ENCODE measurements around the gene THOC6.

Gene THOC6

GRCh38 chr16:3023669-3024478 lies at the start of gene THOC6, which contains the start of gene HCFC1R1:
THOC6 (plus strand) TSS chr16:3024035; CDS start chr16:3024327, 292 bp downstream.
HCFC1R1 (minus strand) TSS chr16:3023942; CDS start chr16:3023941, 1 bp downstream.
- DNase-seq, result peak; percentile 98

GRCh38 chr16:2974319-2975056 lies 49.3 kb upstream of the THOC6 start:
- no peak for DNase-seq

GRCh38 chr16:2975161-2975795 lies 48.6 kb upstream of the THOC6 start:
- no peak for DNase-seq

GRCh38 chr16:2976201-2976600 lies 47.6 kb upstream of the THOC6 start:
- DNase-seq, result no peak

- DNase-seq, result no peak
These were observed 47.2 kb upstream of the THOC6 start for GRCh38 chr16:2976673-2977072.

GRCh38 chr16:2977440-2977839 lies 46.4 kb upstream of the THOC6 start:
- no peak for DNase-seq

- DNase-seq, result peak; percentile 29
These were observed 44.1 kb upstream of the THOC6 start for GRCh38 chr16:2979669-2980226.

GRCh38 chr16:2980227-2981176 lies 43.3 kb upstream of the THOC6 start, which contains the start of gene PKMYT1:
PKMYT1 (minus strand) TSS chr16:2980446; CDS start chr16:2979657, 789 bp downstream.
- DNase-seq, result peak; percentile 89

GRCh38 chr16:2981177-2981898 lies 42.5 kb upstream of the THOC6 start:
- DNase-seq, result no peak

- DNase-seq, result no peak
These were observed 42.0 kb upstream of the THOC6 start for GRCh38 chr16:2981899-2982250.

GRCh38 chr16:2982402-2982801 lies 41.4 kb upstream of the THOC6 start:
- no peak for DNase-seq

GRCh38 chr16:2983706-2984136 lies 40.1 kb upstream of the THOC6 start:
- peak; percentile 76 for DNase-seq

- no peak for DNase-seq
These were observed 38.4 kb upstream of the THOC6 start for GRCh38 chr16:2985462-2985861.

- DNase-seq, result no peak
These were observed 37.9 kb upstream of the THOC6 start for GRCh38 chr16:2985893-2986355.

- DNase-seq, result no peak
These were observed 37.1 kb upstream of the THOC6 start for GRCh38 chr16:2986623-2987188.

GRCh38 chr16:2987286-2987685 lies 36.5 kb upstream of the THOC6 start:
- DNase-seq, result no peak

GRCh38 chr16:2987833-2988232 lies 36.0 kb upstream of the THOC6 start:
- DNase-seq, result no peak

- no peak for DNase-seq
These were observed 35.2 kb upstream of the THOC6 start for GRCh38 chr16:2988590-2989099.

- no peak for DNase-seq
These were observed 32.9 kb upstream of the THOC6 start for GRCh38 chr16:2990891-2991290.

- DNase-seq, result no peak
These were observed 32.1 kb upstream of the THOC6 start for GRCh38 chr16:2991566-2992261.

All from hematopoietic multipotent progenitor cell treated with erythropoietin and hydrocortisone succinate and interleukin-3 and kit ligand, for 8 days (in vitro differentiated cells).